Lower leg skin (tissue), 3 donors: ENCODE data around the gene ZCCHC7.

Source experiments
- CTCF ChIP-seq, 3 donors: fragments of 450-650 bp; IDR thresholded peaks; one replicate each; pipeline ENCODE4 v1.5.1; 2016; ENCODE audit warnings: antibody characterized with exemption in 3 of 3, mild to moderate bottlenecking in 3 of 3, moderate library complexity in 2 of 3
- POLR2A ChIP-seq, 2 donors: fragments of 450-650 bp; IDR thresholded peaks; one replicate each; pipeline ENCODE4 v1.6.1; 2016 to 2017; ENCODE audit warnings: antibody characterized with exemption in 2 of 2, mild to moderate bottlenecking in 1 of 2, moderate library complexity in 1 of 2

DNA sequence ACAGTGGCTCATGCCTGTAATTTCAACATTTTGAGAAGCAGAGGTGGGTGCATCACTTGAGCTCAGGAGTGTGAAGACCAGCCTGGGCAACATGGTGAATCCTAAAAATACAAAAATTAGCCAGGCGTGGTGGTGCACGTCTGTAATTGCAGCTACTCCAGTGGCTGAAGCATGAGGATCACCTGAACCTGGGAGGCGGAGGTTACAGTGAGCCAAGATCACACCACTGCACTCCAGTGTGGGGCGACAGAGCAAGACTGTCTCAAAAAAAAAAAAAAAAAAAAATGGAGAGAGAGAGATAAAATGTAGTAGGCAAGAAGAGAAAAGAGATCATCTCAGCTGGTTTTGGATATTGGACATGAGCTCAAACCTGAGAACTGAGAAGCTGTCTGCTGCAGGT lies 23.7 kb upstream of the ZCCHC7 start:
- TF ChIP-seq POLR2A (IDR thresholded peaks at IDR 0.05): no peak
- TF ChIP-seq CTCF (IDR thresholded peaks at IDR 0.05): no peak
